Kidney (tissue), 14 donors: ENCODE results near the gene MSI2. TPM values are rescaled to one million over a fixed set of nuclear protein-coding genes. Genes with fewer than 3 reads are reported as not detected.

ENCODE experiments used
- DNase-seq, 5 donors: peaks; one replicate each; pipeline ENCODE4 v3.0.0-alpha.2; 2013 to 2020
- FAIRE-seq: peaks from 2 replicates; lab custom pipeline; 2012; peaks lifted over from hg19 to GRCh38; lab: Jason Lieb, UNC
- H3K27ac ChIP-seq, 2 donors: one replicate each; pipeline ENCODE4 v1.7.0; 2013; ENCODE audit warnings: low read depth in 2 of 2, low read length in 2 of 2, inconsistent platforms in 1 of 2
- H3K27me3 ChIP-seq: one replicate; pipeline ENCODE4 v1.7.1; 2013; ENCODE audit warnings: low read length, inconsistent platforms; ENCODE audit not compliant: control insufficient read depth, insufficient read depth
- H3K36me3 ChIP-seq, 3 donors: one replicate each; pipeline versions ENCODE4 v1.7.0 to v1.7.1; 2013; ENCODE audit warnings: low read length in 3 of 3, control low read depth in 1 of 3, inconsistent platforms in 1 of 3; ENCODE audit not compliant: insufficient read depth in 3 of 3, control insufficient read depth in 2 of 3
- H3K4me1 ChIP-seq, 3 donors: one replicate each; pipeline versions ENCODE4 v1.7.0 to v1.7.1; 2013; ENCODE audit warnings: low read length in 3 of 3, inconsistent platforms in 1 of 3, low read depth in 1 of 3; ENCODE audit not compliant: control insufficient read depth in 2 of 3, insufficient read depth in 2 of 3
- H3K4me3 ChIP-seq, 3 donors: one replicate each; pipeline versions ENCODE4 v1.7.0 to v1.8.1; 2013; ENCODE audit warnings: low read length in 3 of 3, control low read depth in 1 of 3, inconsistent platforms in 1 of 3
- H3K9ac ChIP-seq, 3 donors: one replicate each; pipeline versions ENCODE4 v1.7.0 to v1.7.1; 2013; ENCODE audit warnings: low read length in 3 of 3, control low read depth in 1 of 3, inconsistent platforms in 1 of 3
- H3K9me3 ChIP-seq, 3 donors: one replicate each; pipeline versions ENCODE4 v1.7.0 to v1.7.1; 2013; ENCODE audit warnings: low read length in 3 of 3, control low read depth in 1 of 3, inconsistent platforms in 1 of 3; ENCODE audit not compliant: control insufficient read depth in 2 of 3, insufficient read depth in 1 of 3
- intact Hi-C: fragments of 100-400 bp; cut with DNase I; formaldehyde crosslinking; loops from one replicate; pipeline ENCODE4 v1.11.1; 2022
- polyA plus RNA-seq: library from polyadenylated mRNA; stranded (reverse); fragments of 350-450 nt; fragmentation: Illumina TruSeq; extraction: RNeasy Lipid Tissue Mini Kit (QIAGEN cat#74804); gene quantifications from one replicate; pipeline ENCODE4 v1.2.3, GENCODE V29; 2014; ENCODE audit warnings: low read depth, low replicate concordance; ENCODE audit not compliant: insufficient read depth
- total RNA-seq: library from RNA; stranded (reverse); fragmentation: NEBNext Ultra II Directional; extraction: Animal tissue kit (Norgen Biotek cat#: 25700); gene quantifications from one replicate; pipeline ENCODE4 v1.2.1, GENCODE V29; 2021
- TF ChIP-seq, protein P1 (sequence below): IDR thresholded peaks from 3 replicates; pipeline ENCODE4 v1.5.1; 2012; ENCODE audit warnings: mild to moderate bottlenecking, moderate library complexity, borderline replicate concordance; ENCODE audit not compliant: insufficient read depth; ENCODE audit errors: extremely low read depth
- donor health status: control.
- donor health status: control.
- donor health status: control.
- donor health status: control.
- donor health status: control.
- donor health status: DM: yes; HTN: yes; CAD: no.
- donor health status: Normal renal cell carcinoma (clear cell type).

MSI2 gene
- total and polyA plus RNA-seq, 2 donors from 2014 or later: 69.2 to 151 TPM

DNA sequence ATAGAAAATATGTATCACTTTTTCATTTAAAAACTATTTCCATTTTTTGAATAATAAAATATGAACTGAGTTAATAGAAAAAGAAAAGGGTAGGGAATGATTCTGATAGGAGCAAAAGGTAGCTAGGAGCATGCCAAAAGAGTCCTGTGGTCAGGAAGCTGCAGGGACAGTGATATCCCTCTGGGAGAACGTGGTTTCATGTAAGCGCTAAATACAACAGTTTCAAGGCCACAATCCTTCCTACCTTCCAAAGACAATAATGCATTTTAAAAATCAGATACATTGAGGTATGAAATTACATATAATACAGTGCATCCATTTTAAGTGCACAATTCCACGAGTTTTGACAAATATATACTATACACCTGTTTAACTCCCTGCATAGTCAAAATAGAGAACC lies 432.9 kb downstream of the MSI2 start:
- Histone ChIP-seq H3K9me3 (no peaks in the 10 kb centered on the region), H3K27ac (no peak overlapping the region), H3K4me1 (no peaks in the 10 kb centered on the region), H3K9ac (no peak overlapping the region), H3K27me3 (no peaks in the 10 kb centered on the region), H3K4me3 (no peak overlapping the region), H3K36me3 (no peaks in the 10 kb centered on the region)
- intact Hi-C loops: no loop called here
- DNase-seq (no peak), FAIRE-seq (no peak)
- TF ChIP-seq, protein P1, sequence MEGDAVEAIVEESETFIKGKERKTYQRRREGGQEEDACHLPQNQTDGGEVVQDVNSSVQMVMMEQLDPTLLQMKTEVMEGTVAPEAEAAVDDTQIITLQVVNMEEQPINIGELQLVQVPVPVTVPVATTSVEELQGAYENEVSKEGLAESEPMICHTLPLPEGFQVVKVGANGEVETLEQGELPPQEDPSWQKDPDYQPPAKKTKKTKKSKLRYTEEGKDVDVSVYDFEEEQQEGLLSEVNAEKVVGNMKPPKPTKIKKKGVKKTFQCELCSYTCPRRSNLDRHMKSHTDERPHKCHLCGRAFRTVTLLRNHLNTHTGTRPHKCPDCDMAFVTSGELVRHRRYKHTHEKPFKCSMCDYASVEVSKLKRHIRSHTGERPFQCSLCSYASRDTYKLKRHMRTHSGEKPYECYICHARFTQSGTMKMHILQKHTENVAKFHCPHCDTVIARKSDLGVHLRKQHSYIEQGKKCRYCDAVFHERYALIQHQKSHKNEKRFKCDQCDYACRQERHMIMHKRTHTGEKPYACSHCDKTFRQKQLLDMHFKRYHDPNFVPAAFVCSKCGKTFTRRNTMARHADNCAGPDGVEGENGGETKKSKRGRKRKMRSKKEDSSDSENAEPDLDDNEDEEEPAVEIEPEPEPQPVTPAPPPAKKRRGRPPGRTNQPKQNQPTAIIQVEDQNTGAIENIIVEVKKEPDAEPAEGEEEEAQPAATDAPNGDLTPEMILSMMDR: no peak

DNA sequence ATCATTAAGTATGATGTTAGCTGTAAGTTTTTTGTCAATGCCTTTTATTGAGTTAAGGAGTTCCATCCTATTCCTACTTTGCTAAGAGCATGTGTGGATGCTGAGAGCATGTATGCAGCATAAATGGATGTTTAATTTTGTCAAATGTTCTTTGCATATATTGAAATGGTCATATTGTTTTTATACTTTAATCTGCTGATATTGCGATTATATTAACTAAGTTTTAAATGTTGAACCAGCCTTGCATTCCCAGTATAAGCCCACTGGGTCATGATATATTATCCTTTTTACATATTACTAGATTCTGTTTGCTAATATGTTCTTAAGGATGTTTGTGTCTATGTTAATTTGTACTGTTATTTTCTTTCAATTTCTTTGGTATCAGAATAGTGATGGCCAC lies 435.6 kb downstream of the MSI2 start:
- H3K4me3 ChIP-seq: no peak overlapping the region
- no peaks in the 10 kb centered on the region for H3K36me3 ChIP-seq
- H3K9ac ChIP-seq: no peak overlapping the region
- FAIRE-seq: no peak
- no peak for DNase-seq
- no peak overlapping the region for H3K27ac ChIP-seq
- H3K4me1 ChIP-seq: no peaks in the 10 kb centered on the region
- no peaks in the 10 kb centered on the region for H3K9me3 ChIP-seq
- TF ChIP-seq, protein P1: no peak
- no peaks in the 10 kb centered on the region for H3K27me3 ChIP-seq
- intact Hi-C loops: no loop called here

DNA sequence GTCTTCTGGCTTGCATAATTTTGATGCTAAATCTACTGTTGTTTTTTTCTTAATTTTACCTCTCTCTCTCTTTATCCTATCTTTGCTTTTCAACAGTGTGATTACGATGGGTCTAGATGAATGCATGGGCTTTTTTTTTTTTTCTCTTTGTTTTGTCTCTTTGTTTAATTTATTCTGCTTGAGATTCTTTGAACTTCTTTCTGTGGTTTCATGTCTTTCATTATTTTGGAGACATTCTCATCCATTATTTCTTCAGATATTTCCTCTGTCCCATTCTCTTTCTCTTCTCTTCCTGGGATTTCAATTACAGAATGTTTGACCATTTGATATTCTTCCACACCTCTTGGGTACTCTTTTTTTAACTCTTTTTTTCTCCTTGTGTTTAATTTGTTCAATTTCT lies 436.4 kb downstream of the MSI2 start:
- intact Hi-C loops: no loop called here
- H3K9ac ChIP-seq: no peak overlapping the region
- no peak overlapping the region for H3K27ac ChIP-seq
- peaks cover 0 to under 1% (median 0%) of the 10 kb centered on the region in 3 donors for H3K4me1 ChIP-seq
- no peak overlapping the region for H3K4me3 ChIP-seq
- DNase-seq: no peak
- FAIRE-seq: no peak
- no peaks in the 10 kb centered on the region for H3K36me3 ChIP-seq
- no peaks in the 10 kb centered on the region for H3K9me3 ChIP-seq
- TF ChIP-seq, protein P1: no peak
- no peaks in the 10 kb centered on the region for H3K27me3 ChIP-seq

DNA sequence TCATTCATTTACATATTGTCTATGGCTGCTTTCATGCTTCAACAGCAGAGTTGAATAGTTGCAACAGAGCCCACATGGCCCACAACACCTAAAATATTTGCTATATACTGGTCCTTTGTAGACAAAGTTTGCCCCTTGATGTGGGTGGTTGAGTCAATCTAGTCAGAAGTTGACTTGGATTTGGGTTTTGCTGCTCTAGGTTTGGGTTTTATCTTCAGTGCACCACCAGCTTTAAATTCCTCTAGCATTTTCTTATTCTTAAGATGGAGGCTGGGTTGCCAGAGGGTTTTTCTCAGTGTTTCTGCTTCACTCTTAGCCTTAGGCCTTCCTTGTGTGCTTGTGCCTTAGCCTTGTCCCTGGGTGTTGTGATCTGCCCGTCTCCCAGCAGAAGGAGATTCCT lies 437.7 kb downstream of the MSI2 start:
- intact Hi-C loops: no loop called here
- TF ChIP-seq, protein P1: no peak

More for the DNA sequence above, 437.7 kb downstream of the MSI2 start:
- H3K27me3 ChIP-seq: no peaks in the 10 kb centered on the region
- H3K4me1 ChIP-seq: peaks cover 0 to 2% (median 0%) of the 10 kb centered on the region in 3 donors
- H3K27ac ChIP-seq: no peak overlapping the region
- no peaks in the 10 kb centered on the region for H3K9me3 ChIP-seq
- DNase-seq (no peak), FAIRE-seq (no peak)
- no peak overlapping the region for H3K9ac ChIP-seq
- H3K4me3 ChIP-seq: no peak overlapping the region
- no peaks in the 10 kb centered on the region for H3K36me3 ChIP-seq
